Tibial nerve (tissue), 4 donors: ENCODE measurements around the gene TRIM65. TPM values are rescaled to one million over a fixed set of nuclear protein-coding genes. Genes with fewer than 3 reads are reported as not detected.
"Not testable (repeated sequence)": the region's sequence is repeated elsewhere in the genome, so short reads cannot be mapped to it uniquely, and the experiment has no call there.

Experiments
- DNase-seq, 2 donors: peaks; one replicate each; pipeline ENCODE4 v3.0.0-alpha.2; 2019; ENCODE audit warnings: low spot score in 2 of 2
- H3K27ac ChIP-seq, 4 donors: fragments of 200-600 bp; sonication (generic) in 3 of 4; one replicate each; pipeline ENCODE4 v1.5.1; 2017 to 2019; ENCODE audit warnings: mild to moderate bottlenecking in 1 of 4
- H3K27me3 ChIP-seq, 2 donors: fragments of 200-600 bp; sonication (generic) in 1 of 2; one replicate each; pipeline versions ENCODE4 v1.5.1 to v1.6.0; 2017 to 2019
- H3K36me3 ChIP-seq, 3 donors: fragments of 200-600 bp; sonication (generic); one replicate each; pipeline ENCODE4 v1.5.1; 2018 to 2019
- H3K4me1 ChIP-seq, 4 donors: fragments of 200-600 bp; sonication (generic) in 3 of 4; one replicate each; pipeline ENCODE4 v1.5.1; 2017 to 2019
- H3K4me3 ChIP-seq, 4 donors: fragments of 200-600 bp; sonication (generic) in 3 of 4; one replicate each; pipeline ENCODE4 v1.5.1; 2017 to 2019; ENCODE audit warnings: mild to moderate bottlenecking in 1 of 4, moderate library complexity in 1 of 4
- H3K9me3 ChIP-seq, 4 donors: fragments of 200-600 bp; sonication (generic) in 3 of 4; one replicate each; pipeline ENCODE4 v1.5.1; 2017 to 2019
- EP300 ChIP-seq, 2 donors: sonication (generic); formaldehyde crosslinking; IDR thresholded peaks; one replicate each; pipeline ENCODE4 v1.6.1; 2017; ENCODE audit warnings: antibody characterized with exemption in 2 of 2, mild to moderate bottlenecking in 1 of 2
- POLR2A ChIP-seq, 2 donors: fragments of 450-650 bp; IDR thresholded peaks; one replicate each; pipeline ENCODE4 v1.6.1; 2017; ENCODE audit warnings: antibody characterized with exemption in 2 of 2, mild to moderate bottlenecking in 2 of 2, moderate library complexity in 2 of 2
- WGBS, 2 donors: methylation state at CpG; one replicate each; pipeline ENCODE4 v1.1.5; 2018; 5-methylcytosine and 5-hydroxymethylcytosine counted together
- total RNA-seq, 4 donors: library from RNA; depleted of rRNA; stranded (reverse); fragments of >200 nt; gene quantifications; one replicate each; pipeline ENCODE4 v1.1.0, GENCODE V29; 2016
- TF ChIP-seq, protein P1 (sequence below), 5 experiments: fragments of 200-600 bp in 3 of 5; fragments of 450-650 bp in 2 of 5; sonication (generic) in 3 of 5; IDR thresholded peaks; one replicate each; pipeline ENCODE4 v1.5.1; 2016 to 2019; ENCODE audit warnings: antibody characterized with exemption in 5 of 5, mild to moderate bottlenecking in 3 of 5, moderate library complexity in 2 of 5

The TRIM65 gene
- total RNA-seq, 4 donors from 2014 or later: 40.2 to 68.1 (median 41.5) TPM

DNA sequence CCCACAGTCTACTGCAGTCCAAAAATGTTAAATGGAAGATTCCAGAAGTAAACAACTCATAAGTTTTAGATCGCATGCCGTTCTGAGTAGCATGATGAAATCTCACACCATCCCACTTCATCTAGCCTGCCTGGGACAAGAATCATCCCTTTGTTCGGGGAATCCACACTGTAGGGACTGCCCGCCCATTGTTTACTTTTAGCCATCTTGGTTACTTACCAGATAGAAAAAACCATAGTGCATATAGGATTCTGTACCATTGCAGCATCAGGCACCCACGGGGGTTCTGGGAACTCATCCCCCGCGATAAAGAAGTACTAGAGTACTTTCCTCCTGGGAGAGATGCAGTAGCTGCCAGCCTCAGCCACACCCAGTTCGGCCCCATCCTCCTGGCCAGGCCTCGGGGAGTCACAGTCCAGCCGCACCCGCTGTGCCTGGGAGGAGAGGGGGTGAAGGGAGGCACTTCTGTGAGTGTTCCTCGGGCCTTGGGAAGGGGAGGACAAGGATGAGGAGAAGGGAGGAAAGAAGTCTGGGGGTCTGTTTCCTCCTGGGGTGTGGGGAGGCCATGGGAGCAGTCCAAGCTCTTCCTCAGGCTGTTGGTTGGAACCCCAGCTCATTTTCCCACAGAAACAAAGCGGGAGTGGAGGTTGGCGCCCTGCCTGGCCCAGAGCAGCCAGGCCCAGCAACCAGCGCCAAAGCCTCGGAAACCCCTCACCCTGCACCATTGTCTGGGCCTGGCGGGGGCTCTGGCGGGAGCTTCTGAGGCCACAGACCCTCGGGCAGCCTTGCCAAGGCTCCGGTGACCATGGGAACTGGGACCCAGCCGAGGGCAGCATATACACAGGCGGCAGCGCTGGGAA lies 27.2 kb downstream of the TRIM65 start:
- Histone ChIP-seq H3K9me3 (no peaks in the 10 kb centered on the region), H3K4me3 (peak overlapping the region in 3 of 4 donors; percentile 18 to 52 (median 28)), H3K27me3 (no peaks in the 10 kb centered on the region), H3K27ac (peak overlapping the region; percentile 85 to 99 (median 95)), H3K4me1 (peaks cover 4 to 76% (median 60%) of the 10 kb centered on the region in 4 donors), H3K36me3 (peaks cover 0 to 8% (median 0%) of the 10 kb centered on the region in 3 donors)
- 14 to 20% methylated on average over 17 to 23 of the region's 23 CpGs for WGBS, 2 donors
- TF ChIP-seq POLR2A (IDR thresholded peaks at IDR 0.05) (peak in 1 of 2 donors; percentile 42), EP300 (IDR thresholded peaks at IDR 0.05) (peak; percentile 80 to 90)
- TF ChIP-seq, protein P1, sequence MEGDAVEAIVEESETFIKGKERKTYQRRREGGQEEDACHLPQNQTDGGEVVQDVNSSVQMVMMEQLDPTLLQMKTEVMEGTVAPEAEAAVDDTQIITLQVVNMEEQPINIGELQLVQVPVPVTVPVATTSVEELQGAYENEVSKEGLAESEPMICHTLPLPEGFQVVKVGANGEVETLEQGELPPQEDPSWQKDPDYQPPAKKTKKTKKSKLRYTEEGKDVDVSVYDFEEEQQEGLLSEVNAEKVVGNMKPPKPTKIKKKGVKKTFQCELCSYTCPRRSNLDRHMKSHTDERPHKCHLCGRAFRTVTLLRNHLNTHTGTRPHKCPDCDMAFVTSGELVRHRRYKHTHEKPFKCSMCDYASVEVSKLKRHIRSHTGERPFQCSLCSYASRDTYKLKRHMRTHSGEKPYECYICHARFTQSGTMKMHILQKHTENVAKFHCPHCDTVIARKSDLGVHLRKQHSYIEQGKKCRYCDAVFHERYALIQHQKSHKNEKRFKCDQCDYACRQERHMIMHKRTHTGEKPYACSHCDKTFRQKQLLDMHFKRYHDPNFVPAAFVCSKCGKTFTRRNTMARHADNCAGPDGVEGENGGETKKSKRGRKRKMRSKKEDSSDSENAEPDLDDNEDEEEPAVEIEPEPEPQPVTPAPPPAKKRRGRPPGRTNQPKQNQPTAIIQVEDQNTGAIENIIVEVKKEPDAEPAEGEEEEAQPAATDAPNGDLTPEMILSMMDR (IDR thresholded peaks at IDR 0.05): peak in 1 of 5 experiments; percentile 7
- DNase-seq: peak; percentile 65 to 68

DNA sequence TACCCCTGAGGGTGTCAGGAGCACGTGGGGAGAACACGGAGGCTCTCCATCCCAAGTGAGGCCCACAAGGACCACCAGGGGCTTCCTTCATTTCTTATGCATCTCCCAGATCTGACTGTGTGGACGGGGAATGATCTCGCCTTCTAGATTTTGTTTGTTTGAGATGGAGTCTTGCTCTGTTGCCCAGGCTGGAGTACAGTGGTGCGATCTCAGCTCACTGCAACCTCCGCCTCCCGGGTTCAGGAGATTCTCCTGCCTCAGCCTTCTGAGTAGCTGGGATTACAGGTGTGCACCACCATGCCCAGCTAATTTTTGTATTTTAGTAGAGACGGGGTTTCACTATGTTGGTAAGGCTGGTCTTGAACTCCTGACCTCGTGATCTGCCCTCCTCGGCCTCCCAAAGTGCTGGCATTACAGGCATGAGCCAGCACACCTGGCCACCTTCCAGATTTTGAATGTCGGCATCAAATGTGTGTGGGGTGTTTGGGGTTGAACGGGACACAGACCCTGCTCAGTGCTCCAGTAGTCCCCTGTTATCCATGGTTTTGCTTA lies 27.9 kb downstream of the TRIM65 start:
- H3K27me3 ChIP-seq, DNase-seq, H3K36me3 ChIP-seq, H3K4me3 ChIP-seq, H3K9me3 ChIP-seq: not testable (repeated sequence)
- 69 to 80% methylated on average over 11 to 12 of the region's 12 CpGs for WGBS, 2 donors
- Histone ChIP-seq H3K4me1 (peaks cover 4 to 76% (median 57%) of the 10 kb centered on the region in 4 donors), H3K27ac (peak overlapping the region; percentile 85 to 99 (median 95))

DNA sequence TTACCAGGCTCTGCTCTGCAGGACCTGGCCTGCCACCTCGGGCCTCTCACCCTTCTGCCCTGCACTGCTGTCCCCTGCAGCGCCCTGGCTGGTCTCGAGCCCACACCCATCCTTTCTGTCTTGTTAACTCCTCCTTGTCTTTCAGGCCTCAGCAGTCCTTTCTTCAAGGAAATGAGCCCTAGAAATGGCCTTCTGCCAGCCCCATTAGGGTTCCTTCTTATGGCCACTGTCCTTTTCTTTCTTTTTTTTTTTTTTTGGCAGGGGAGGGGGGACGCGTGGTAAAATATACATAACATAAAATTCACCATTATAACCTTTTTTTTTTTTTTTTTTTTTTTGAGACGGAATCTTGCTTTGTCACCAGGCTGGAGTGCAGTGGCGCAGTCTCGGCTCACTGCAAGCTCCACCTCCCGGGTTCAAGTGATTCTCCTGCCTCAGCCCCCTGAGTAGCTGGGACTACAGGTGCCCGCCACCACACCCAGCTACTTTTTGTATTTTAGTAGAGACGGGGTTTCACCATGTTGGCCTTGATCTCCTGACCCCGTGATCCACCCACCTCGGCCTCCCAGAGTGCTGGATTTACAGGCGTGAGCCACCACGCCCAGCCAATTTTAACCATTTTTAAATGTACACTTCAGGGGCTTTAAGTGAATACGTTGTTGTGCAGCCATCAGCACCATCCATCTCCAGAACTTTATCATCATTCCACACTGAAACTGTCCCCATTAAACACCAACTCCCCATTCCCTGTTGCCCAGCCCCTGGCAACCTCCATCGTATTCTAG lies 31.2 kb downstream of the TRIM65 start:
- not testable (repeated sequence) for H3K4me3 ChIP-seq, H3K36me3 ChIP-seq, H3K27me3 ChIP-seq, H3K9me3 ChIP-seq, DNase-seq
- 75 to 77% methylated on average over 17 of the region's 17 CpGs for WGBS, 2 donors
- Histone ChIP-seq H3K27ac (peak overlapping the region in 3 of 4 donors; percentile 66 to 88 (median 79)), H3K4me1 (peaks cover 0 to 46% (median 31%) of the 10 kb centered on the region in 4 donors)

DNA sequence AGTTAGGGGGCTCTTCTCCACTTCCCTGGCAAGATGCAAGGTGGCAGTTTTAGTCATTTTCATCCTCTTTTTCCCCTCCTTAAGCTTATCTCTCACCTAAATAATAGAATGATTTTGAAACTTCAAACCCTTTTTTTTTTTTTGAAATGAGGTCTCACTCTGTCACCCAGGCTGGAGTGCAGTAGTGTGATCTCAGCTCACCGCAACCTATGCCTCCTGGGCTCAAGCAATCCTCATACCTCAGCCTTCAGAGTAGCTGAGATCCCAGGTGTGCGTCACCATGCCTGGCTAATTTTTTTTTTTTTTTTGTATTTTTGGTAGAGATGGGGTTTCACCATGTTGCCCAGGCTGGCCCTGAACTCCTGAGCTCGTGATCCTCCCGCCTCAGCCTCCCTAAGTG lies 31.9 kb downstream of the TRIM65 start:
- peaks cover 0 to 39% (median 26%) of the 10 kb centered on the region in 4 donors for H3K4me1 ChIP-seq
- H3K27ac ChIP-seq: peak overlapping the region in 3 of 4 donors; percentile 66 to 88 (median 79)
- not testable (repeated sequence) for DNase-seq, H3K27me3 ChIP-seq, H3K4me3 ChIP-seq, H3K9me3 ChIP-seq, H3K36me3 ChIP-seq
- 80 to 84% methylated on average over 4 of the region's 4 CpGs for WGBS, 2 donors

DNA sequence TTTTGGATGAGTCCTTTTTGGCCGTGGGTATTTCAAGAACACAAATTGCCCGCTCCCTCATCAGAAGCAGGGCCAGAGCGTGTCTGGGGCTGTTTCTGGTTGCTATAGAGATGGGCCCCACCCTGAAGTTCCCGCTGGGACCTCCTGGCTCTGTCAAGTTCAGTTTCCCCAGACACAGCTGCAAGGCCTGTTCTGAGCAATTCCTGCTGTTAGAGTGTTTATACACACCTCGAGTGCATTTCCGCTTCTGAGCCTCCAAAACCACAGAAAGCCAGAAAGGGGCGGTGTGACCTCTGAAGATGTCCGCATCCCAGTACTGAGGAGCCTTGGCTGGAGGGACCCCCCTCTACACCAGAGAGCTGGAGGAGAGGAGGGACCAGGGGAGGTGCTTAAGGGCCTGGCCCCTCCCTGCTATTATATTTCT lies 32.3 kb downstream of the TRIM65 start:
- TF ChIP-seq, protein P1 (IDR thresholded peaks at IDR 0.05): no peak
- no peak for TF ChIP-seq EP300 (IDR thresholded peaks at IDR 0.05)
- TF ChIP-seq POLR2A (IDR thresholded peaks at IDR 0.05): no peak
- Histone ChIP-seq H3K4me3 (no peak overlapping the region), H3K27me3 (no peaks in the 10 kb centered on the region), H3K9me3 (no peaks in the 10 kb centered on the region), H3K36me3 (no peaks in the 10 kb centered on the region), H3K27ac (peak overlapping the region; percentile 51 to 88 (median 72)), H3K4me1 (peaks cover 0 to 34% (median 22%) of the 10 kb centered on the region in 4 donors)
- WGBS, 2 donors: 45 to 47% methylated on average over 7 to 8 of the region's 8 CpGs
- peak; percentile 56 to 61 for DNase-seq

DNA sequence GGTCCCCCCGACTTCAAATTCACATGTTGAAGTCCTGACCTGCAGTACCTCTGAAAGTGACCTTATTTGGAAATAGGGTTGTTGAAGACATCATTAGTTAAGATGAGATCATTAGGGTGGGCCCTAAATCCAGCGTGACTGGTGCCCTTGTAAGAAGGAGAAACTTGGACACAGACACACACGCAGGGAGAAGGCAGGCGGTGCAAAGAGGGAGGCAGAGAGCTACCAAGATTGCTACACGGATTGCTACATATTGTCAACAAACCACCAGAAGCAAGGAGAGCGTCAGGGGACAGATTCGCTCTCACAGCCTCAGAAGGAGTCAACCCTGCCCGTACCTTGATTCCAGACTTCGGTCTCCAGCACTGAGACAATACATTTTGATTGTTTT lies 34.8 kb downstream of the TRIM65 start:
- WGBS, 2 donors: 76 to 80% methylated on average over 9 of the region's 9 CpGs
- H3K27ac ChIP-seq: no peak overlapping the region
- TF ChIP-seq EP300 (IDR thresholded peaks at IDR 0.05) (peak in 1 of 2 donors; percentile 24), POLR2A (IDR thresholded peaks at IDR 0.05) (no peak)
- TF ChIP-seq, protein P1 (IDR thresholded peaks at IDR 0.05): no peak
- H3K9me3 ChIP-seq: no peaks in the 10 kb centered on the region
- peak in 1 of 2 donors; percentile 41 for DNase-seq
- no peak overlapping the region for H3K4me3 ChIP-seq
- H3K4me1 ChIP-seq: peaks cover 0 to 23% (median 9%) of the 10 kb centered on the region in 4 donors
- H3K36me3 ChIP-seq: no peaks in the 10 kb centered on the region
- H3K27me3 ChIP-seq: no peaks in the 10 kb centered on the region

DNA sequence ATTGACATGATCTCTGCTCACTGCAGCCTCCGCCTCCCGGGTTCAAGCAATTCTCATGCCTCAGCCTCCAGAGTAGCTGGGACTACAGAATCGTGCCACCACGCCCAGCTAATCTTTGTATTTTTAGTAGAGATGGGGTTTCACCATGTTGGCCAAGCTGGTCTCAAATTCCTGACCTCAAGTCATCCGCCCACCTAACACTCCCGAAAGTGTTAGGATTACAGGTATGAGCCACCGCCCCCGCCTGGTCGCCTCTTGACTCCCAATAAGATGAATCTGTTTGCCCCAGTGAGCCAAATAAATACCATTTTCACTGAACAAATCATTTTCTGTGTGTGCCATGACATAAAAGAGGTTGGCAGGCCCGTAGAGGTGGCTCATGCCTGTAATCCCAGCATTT lies 37.4 kb downstream of the TRIM65 start:
- Histone ChIP-seq H3K4me1 (peaks cover 0 to 24% (median 4%) of the 10 kb centered on the region in 4 donors), H3K27ac (peak overlapping the region in 3 of 4 donors; percentile 61 to 70 (median 64))
- not testable (repeated sequence) for DNase-seq, H3K4me3 ChIP-seq, H3K9me3 ChIP-seq, H3K27me3 ChIP-seq, H3K36me3 ChIP-seq
- 86 to 88% methylated on average over 10 of the region's 10 CpGs for WGBS, 2 donors
